Omental fat pad (tissue), 4 donors: ENCODE results near the gene PROSER2. TPM values are rescaled to one million over a fixed set of nuclear protein-coding genes. Genes with fewer than 3 reads are reported as not detected.

Experiments
- ATAC-seq: fragments of 150-250 bp; one replicate; pipeline ENCODE4 v1.9.1; 2016; ENCODE audit warnings: mild to moderate bottlenecking, moderate library complexity; ENCODE audit not compliant: low FRiP score
- DNase-seq: peaks from one replicate; pipeline ENCODE4 v3.0.0-alpha.2; 2019; ENCODE audit warnings: low spot score
- total RNA-seq, 4 donors: library from RNA; depleted of rRNA; stranded (reverse); fragments of >200 nt; gene quantifications; one replicate each; pipeline ENCODE4 v1.1.0, GENCODE V29; 2016
- TF ChIP-seq, protein P1 (sequence below), 3 donors: fragments of 450-650 bp; IDR thresholded peaks; one replicate each; pipeline ENCODE4 v1.5.1; 2016 to 2017; ENCODE audit warnings: antibody characterized with exemption in 3 of 3, mild to moderate bottlenecking in 3 of 3, moderate library complexity in 2 of 3

PROSER2 gene
- total RNA-seq, 4 donors from 2014 or later, result 1.1 to 8.2 (median 6.3) TPM

DNA sequence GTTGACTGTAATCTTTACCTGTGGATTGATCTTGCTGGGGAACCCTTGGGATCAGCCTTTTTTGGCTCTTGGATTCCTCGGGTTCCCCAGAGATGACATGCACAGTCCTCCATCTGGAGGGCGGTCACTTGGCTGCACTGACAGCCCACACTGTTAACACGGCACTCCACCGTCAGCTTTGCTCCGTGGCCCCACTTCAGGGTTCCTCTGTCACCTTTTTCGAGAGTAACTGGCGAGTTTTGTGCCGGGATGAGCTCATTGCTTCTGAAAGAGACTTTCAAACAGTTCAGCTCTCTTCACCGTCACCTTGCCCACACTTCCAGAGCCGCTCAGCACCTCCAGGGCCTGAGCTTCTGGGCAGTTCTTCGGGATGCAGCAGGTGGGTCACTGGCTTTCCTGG, 42.4 kb downstream of the PROSER2 start:
- DNase-seq, result no peak
- ATAC-seq, result no peak
- TF ChIP-seq, protein P1, sequence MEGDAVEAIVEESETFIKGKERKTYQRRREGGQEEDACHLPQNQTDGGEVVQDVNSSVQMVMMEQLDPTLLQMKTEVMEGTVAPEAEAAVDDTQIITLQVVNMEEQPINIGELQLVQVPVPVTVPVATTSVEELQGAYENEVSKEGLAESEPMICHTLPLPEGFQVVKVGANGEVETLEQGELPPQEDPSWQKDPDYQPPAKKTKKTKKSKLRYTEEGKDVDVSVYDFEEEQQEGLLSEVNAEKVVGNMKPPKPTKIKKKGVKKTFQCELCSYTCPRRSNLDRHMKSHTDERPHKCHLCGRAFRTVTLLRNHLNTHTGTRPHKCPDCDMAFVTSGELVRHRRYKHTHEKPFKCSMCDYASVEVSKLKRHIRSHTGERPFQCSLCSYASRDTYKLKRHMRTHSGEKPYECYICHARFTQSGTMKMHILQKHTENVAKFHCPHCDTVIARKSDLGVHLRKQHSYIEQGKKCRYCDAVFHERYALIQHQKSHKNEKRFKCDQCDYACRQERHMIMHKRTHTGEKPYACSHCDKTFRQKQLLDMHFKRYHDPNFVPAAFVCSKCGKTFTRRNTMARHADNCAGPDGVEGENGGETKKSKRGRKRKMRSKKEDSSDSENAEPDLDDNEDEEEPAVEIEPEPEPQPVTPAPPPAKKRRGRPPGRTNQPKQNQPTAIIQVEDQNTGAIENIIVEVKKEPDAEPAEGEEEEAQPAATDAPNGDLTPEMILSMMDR (IDR thresholded peaks at IDR 0.05), result no peak

DNA sequence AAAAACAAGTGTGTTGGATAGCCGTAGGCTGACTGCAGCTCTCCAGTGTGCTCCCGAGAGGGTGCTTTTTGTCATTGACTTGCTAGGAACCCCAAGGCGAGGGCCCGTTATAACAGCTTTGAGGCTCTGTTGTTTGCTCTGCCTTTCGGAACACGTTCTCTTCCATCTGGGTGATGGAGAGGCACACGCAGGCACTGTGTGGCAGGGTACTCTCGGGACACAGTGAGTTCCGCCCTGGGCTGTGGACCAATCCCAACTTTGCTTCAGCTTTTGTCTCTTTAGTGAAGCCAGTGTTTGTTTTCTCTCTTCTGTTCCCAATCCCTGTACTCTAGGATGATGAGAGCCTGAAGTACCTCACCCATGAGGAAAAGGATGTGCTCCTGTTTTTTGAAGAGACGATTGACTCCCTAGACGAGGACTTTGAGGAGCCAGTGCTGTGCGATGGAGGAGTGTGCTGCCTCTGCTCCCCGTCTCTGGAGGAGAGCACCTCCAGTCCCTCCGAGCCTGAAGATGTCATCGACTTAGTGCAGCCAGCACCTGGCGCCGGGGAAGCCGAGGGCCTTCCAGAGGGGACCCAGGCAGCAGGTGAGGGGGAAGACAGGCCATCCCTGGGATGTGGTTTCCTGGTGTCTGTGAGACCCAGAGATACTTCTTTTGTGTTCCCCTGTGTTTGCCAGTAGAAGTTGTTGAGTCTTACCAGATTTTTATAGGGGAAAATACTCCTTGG, 43.2 kb downstream of the PROSER2 start:
- DNase-seq, result no peak
- no peak for ATAC-seq
- TF ChIP-seq, protein P1 (IDR thresholded peaks at IDR 0.05), result no peak

DNA sequence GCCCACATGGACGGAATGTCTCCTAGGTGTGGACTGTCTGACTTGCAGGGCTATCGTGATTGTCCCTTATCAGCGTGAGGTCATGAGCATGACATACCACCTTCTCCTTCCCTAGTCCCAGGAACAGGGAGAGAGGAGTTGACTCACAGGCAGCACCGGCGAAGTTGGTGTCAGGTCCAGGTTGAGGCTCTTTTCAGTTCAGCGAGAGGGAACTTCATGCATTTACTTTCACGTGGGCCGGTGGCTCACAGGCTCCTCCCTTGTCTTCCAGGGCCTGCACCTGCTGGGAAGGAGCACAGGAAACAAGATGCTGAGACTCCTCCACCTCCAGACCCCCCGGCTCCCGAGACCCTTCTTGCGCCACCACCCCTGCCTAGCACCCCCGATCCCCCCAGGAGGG, 46.1 kb downstream of the PROSER2 start:
- DNase-seq (no peak), ATAC-seq (no peak)
- TF ChIP-seq, protein P1 (IDR thresholded peaks at IDR 0.05), result no peak

DNA sequence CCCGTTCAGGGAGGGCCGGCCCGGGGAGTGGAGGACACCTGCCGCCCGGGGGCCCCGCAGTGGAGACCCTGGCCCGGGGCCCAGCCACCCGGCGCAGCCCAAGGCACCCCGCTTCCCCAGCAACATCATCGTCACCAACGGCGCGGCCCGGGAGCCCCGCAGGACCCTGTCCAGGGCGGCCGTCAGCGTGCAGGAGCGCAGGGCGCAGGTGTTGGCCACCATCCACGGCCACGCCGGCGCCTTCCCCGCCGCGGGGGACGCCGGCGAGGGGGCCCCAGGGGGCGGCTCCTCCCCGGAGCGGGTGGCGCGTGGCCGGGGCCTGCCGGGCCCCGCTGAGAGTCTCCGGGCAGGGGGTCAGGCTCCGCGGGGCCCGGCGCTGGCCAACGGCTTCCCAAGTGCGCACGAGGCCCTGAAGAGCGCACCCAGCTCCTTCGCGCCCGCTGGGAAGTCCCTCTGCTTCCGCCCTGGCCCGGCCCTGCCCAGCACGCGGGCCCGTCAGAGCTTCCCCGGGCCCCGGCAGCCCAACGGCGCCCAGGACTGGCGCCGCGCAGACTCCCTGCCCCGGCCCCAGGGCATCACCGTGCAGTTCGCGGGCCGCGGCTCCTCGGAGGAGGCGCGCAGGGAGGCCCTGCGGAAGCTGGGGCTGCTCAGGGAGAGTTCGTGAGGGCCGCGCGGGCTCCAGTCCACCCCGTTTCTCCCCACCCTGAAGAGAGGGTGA, 46.7 kb downstream of the PROSER2 start:
- TF ChIP-seq, protein P1 (IDR thresholded peaks at IDR 0.05), result no peak
- DNase-seq (no peak), ATAC-seq (no peak)

DNA sequence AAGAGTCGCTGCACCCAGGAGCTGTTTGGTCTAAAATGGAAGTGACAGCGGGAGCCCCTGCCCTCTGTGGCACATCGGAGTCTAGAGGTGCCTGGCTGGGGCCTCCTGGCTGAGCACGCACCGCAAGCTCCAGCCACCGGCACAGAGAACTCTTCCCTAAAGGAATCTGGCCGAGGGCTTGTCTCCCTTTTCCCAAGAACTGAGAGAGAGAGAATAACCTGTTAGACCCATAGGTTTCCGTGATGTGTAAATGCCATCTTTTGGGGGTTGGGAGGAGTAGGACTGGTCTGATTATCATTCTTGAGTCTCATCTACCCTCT, 47.3 kb downstream of the PROSER2 start:
- TF ChIP-seq, protein P1 (IDR thresholded peaks at IDR 0.05), result no peak
- no peak for ATAC-seq
- no peak for DNase-seq

DNA sequence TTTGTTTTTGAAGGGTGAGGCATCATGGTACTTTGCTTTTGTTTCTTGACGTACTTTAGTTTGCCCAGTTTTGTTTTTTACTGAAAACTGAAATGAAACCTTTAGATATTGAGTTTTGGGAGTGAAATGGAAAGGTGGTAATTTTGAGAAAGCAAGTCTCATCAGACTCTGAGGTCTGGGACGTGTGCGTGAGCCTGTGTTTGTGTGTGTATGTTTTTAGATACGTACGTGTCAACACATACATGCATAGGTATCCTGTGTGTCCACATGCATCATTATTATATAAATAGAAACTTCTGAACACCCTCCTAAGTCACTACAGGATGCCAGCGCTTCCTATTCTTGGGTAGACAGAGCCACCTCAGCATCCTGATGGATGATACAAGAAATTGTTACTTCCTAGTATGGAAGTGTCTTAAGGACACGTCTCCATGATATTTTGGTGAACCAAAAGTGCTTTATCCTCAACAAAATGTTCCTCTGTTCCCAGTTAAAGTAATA, 47.8 kb downstream of the PROSER2 start:
- TF ChIP-seq, protein P1 (IDR thresholded peaks at IDR 0.05), result no peak
- ATAC-seq (no peak), DNase-seq (no peak)

DNA sequence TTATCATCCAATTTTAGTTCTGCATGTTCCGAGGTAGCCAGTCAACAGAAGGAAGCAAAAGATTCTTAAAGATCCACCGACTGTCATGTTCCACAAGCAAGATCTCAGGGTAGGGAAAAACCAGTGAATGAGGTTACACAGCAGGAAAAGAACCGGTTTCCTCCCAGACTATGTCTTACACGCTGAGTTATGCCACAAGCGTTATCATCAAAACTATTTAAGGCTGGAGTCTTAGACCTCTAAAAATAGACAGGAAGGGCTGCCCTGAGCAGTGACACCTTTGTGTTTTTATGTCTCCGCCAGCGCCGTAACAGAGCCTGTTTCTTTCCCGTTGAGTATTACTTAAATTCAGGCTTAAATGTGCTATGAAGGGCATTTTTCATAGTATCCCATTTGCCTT, 48.3 kb downstream of the PROSER2 start:
- TF ChIP-seq, protein P1 (IDR thresholded peaks at IDR 0.05), result no peak
- ATAC-seq, result no peak
- no peak for DNase-seq
